Esophagus squamous epithelium (tissue), 5 donors: ENCODE results near the gene GPATCH4. TPM values are rescaled to one million over a fixed set of nuclear protein-coding genes. Genes with fewer than 3 reads are reported as not detected.

ENCODE experiments used
- DNase-seq: peaks from one replicate; lab custom pipeline; 2025; lab: John Stamatoyannopoulos, UW
- H3K27ac ChIP-seq, 4 donors: fragments of 200-600 bp; sonication (generic); one replicate each; pipeline ENCODE4 v1.5.1; 2016 to 2019; ENCODE audit warnings: mild to moderate bottlenecking in 1 of 4
- H3K27me3 ChIP-seq, 4 donors: fragments of 200-600 bp; sonication (generic); 1 replicate in 3 of 4; 2 replicates in 1 of 4; pipeline versions ENCODE4 v1.5.1 to v1.6.0; 2017 to 2021; ENCODE audit warnings: antibody characterized with exemption in 1 of 4
- H3K36me3 ChIP-seq, 3 donors: fragments of 200-600 bp; sonication (generic); one replicate each; pipeline ENCODE4 v1.5.1; 2016 to 2019
- H3K4me1 ChIP-seq, 3 donors: fragments of 200-600 bp; sonication (generic); one replicate each; pipeline ENCODE4 v1.5.1; 2017 to 2019
- H3K4me3 ChIP-seq, 4 donors: fragments of 200-600 bp; sonication (generic); 1 replicate in 3 of 4; 2 replicates in 1 of 4; pipeline ENCODE4 v1.5.1; 2016 to 2019; ENCODE audit warnings: mild to moderate bottlenecking in 2 of 4, moderate library complexity in 1 of 4
- H3K9me3 ChIP-seq, 3 donors: fragments of 200-600 bp; sonication (generic); one replicate each; pipeline ENCODE4 v1.5.1; 2016 to 2019
- POLR2A ChIP-seq, 4 donors: fragments of 450-650 bp; IDR thresholded peaks; one replicate each; pipeline ENCODE4 v1.6.1; 2017; ENCODE audit warnings: antibody characterized with exemption in 4 of 4, mild to moderate bottlenecking in 4 of 4, moderate library complexity in 3 of 4
- WGBS, 2 donors: methylation state at CpG; one replicate each; pipeline ENCODE4 v1.1.5; 2018; 5-methylcytosine and 5-hydroxymethylcytosine counted together
- intact Hi-C: fragments of 100-400 bp; cut with DNase I; formaldehyde crosslinking; loops from one replicate; pipeline ENCODE4 v1.15.0; 2022
- total RNA-seq, 4 donors: library from RNA; depleted of rRNA; stranded (reverse); fragments of >200 nt; gene quantifications; one replicate each; pipeline ENCODE4 v1.1.0, GENCODE V29; 2016
- TF ChIP-seq, protein P1 (sequence below), 6 experiments: fragments of 450-650 bp in 4 of 6; fragments of 200-600 bp in 2 of 6; sonication (generic) in 2 of 6; IDR thresholded peaks; one replicate each; pipeline ENCODE4 v1.5.1; 2016 to 2019; ENCODE audit warnings: antibody characterized with exemption in 6 of 6, mild to moderate bottlenecking in 4 of 6, moderate library complexity in 4 of 6
- donor health status: DM: yes; HTN: yes; CAD: no.

GPATCH4 gene
- total RNA-seq, 4 donors from 2014 or later: 14.0 to 41.8 (median 25.0) TPM

DNA sequence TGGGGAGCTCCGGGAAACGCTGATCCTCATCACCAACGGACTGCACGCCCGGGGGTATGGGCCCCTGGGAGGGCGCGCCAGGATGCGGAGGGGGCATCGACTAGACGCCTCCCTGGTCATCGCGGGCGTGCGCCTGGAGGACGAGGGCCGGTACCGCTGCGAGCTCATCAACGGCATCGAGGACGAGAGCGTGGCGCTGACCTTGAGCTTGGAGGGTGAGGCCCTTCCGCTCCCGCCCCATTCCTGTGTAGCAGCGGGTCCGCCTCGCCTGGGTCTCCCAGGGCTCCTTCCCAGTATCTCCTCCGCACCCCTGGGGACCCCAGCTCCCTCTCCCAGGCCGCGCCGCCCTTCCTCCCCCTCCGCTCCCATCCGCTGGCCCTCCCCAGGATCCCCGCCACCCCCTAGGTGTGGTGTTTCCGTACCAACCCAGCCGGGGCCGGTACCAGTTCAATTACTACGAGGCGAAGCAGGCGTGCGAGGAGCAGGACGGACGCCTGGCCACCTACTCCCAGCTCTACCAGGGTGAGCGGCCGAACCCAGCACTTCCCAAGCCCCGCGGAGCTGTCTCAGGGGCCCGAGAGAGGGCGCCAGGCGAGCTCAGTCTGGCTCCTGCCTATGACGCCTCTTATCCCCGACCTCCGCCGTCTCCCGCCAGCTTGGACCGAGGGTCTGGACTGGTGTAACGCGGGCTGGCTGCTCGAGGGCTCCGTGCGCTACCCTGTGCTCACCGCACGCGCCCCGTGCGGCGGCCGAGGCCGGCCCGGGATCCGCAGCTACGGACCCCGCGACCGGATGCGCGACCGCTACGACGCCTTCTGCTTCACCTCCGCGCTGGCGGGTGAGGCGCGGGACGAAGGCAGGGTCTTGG is 22.9 kb upstream of the GPATCH4 start:
- H3K4me1 ChIP-seq: peaks cover 21 to 26% (median 24%) of the 10 kb centered on the region in 3 donors
- peak overlapping the region in 1 of 4 donors; percentile 30 for H3K27ac ChIP-seq
- H3K9me3 ChIP-seq: no peaks in the 10 kb centered on the region
- peak overlapping the region; percentile 20 to 65 (median 38) for H3K4me3 ChIP-seq
- no peaks in the 10 kb centered on the region for H3K36me3 ChIP-seq
- 8 to 21% methylated on average over 5 to 17 of the region's 87 CpGs for whole genome bisulfite sequencing, 2 donors
- peaks cover 13 to 100% (median 27%) of the 10 kb centered on the region in 4 donors for H3K27me3 ChIP-seq
- TF ChIP-seq, protein P1, sequence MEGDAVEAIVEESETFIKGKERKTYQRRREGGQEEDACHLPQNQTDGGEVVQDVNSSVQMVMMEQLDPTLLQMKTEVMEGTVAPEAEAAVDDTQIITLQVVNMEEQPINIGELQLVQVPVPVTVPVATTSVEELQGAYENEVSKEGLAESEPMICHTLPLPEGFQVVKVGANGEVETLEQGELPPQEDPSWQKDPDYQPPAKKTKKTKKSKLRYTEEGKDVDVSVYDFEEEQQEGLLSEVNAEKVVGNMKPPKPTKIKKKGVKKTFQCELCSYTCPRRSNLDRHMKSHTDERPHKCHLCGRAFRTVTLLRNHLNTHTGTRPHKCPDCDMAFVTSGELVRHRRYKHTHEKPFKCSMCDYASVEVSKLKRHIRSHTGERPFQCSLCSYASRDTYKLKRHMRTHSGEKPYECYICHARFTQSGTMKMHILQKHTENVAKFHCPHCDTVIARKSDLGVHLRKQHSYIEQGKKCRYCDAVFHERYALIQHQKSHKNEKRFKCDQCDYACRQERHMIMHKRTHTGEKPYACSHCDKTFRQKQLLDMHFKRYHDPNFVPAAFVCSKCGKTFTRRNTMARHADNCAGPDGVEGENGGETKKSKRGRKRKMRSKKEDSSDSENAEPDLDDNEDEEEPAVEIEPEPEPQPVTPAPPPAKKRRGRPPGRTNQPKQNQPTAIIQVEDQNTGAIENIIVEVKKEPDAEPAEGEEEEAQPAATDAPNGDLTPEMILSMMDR (IDR thresholded peaks at IDR 0.05): peak in 2 of 6 experiments; percentile 12 to 23
- no peak for TF ChIP-seq POLR2A (IDR thresholded peaks at IDR 0.05)
- intact Hi-C loops: no loop called here
- DNase-seq: no peak

DNA sequence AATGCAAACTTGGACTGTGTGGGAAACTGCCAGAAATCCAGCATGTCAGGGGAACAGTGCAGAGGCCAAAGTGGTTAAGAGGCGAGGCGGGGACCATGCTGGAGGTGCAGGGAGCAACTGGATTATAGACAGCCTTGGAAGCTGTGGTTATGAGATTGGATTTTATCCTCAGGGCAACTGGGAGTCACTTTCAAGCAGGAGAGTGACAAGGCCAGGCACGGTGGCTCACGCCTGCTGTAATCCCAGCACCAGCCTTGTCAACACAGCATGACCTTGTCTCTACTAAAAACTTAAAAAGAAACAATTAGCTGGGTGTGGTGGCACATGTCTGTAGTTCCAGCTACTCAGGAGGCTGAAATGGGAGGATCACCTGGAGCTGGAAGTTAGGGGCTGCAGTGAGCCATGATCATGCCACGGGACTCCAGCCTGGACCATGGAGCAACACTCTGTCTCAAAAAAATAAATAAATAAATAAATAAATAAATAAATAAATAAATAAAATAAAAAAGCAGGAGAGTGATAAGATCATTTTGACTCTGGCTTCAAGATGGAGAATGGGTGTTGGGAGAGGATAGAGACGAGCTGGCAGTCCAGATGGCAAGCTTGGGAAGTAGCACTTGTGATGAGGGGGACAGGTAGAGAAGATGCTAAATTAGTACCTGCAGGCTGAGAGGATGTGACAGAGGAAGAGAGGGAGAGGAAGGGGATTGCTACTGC is 21.5 kb upstream of the GPATCH4 start:
- 54 to 59% methylated on average over 5 to 6 of the region's 6 CpGs for WGBS, 2 donors
- H3K27me3 ChIP-seq: peaks cover 13 to 98% (median 27%) of the 10 kb centered on the region in 4 donors
- DNase-seq: no peak
- H3K9me3 ChIP-seq: no peaks in the 10 kb centered on the region
- H3K27ac ChIP-seq: no peak overlapping the region
- intact Hi-C loops: no loop called here
- no peak overlapping the region for H3K4me3 ChIP-seq
- H3K4me1 ChIP-seq: peaks cover 21 to 26% (median 24%) of the 10 kb centered on the region in 3 donors
- H3K36me3 ChIP-seq: no peaks in the 10 kb centered on the region
- TF ChIP-seq, protein P1 (IDR thresholded peaks at IDR 0.05): no peak
- no peak for TF ChIP-seq POLR2A (IDR thresholded peaks at IDR 0.05)

DNA sequence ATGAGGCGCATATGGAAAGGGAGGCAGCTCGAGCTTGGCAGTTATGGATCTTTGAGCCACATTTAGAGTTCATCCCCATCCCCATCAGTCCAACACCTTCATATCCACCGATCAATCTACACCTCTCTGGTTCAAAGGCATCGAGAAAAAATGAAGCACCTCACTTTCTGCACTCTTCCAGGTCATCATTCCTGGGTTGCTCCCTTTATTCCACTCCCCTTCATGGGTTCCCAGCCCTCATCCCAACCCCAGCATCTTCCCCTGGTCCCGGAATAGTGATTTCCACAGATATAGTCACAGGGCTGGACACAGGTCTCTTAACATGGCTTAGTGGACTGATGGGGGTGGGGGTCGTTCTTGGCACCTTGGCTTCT is 18.3 kb upstream of the GPATCH4 start:
- DNase-seq: no peak
- peaks cover 6 to 94% (median 13%) of the 10 kb centered on the region in 4 donors for H3K27me3 ChIP-seq
- H3K36me3 ChIP-seq: no peaks in the 10 kb centered on the region
- intact Hi-C loops: loop anchor here (10.0 kb wide), 1 partner anchor 235 kb away; no protein-coding TSS in a partner anchor
- TF ChIP-seq, protein P1 (IDR thresholded peaks at IDR 0.05): no peak
- no peak for TF ChIP-seq POLR2A (IDR thresholded peaks at IDR 0.05)
- no peak overlapping the region for H3K27ac ChIP-seq
- WGBS, 2 donors: 18 to 29% methylated on average over 4 to 6 of the region's 6 CpGs
- no peak overlapping the region for H3K4me3 ChIP-seq
- peaks cover 9 to 26% (median 10%) of the 10 kb centered on the region in 3 donors for H3K4me1 ChIP-seq
- H3K9me3 ChIP-seq: no peaks in the 10 kb centered on the region

DNA sequence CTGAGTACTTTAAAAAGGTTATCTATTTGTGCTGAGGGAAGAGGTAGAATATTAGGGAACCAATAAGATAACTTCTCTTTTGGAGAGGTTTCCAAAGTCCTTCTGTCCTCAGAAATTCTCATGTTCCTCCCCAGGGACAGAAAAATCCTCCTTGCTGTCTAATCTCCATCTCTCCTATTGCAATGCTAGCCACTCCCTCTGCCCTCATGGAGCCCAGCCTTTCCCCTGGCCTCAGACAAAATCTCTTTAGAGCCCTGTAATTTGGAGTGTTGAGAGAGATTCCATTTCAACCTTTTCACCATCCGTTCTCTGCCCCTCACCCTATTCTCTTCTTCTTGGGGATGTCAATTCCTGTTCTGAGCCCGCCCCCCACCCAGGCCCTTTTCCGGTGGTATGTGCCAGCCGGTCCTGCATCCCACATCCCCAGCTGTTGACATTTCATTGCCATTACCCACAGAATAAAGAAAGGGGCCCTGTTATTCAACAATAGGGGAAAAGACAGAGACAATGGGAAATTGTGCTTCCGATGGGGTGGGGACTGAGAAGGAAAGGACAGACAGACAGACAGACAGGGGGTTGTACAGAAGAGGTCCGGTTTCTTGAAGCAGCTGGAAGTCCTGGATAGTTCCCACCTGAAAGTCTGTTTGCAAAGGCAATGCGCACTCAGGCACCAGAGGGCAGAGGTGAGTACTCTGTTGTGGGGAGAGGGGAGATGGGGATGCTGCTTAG is 17.7 kb upstream of the GPATCH4 start, which contains the start of gene HAPLN2:
Gene HAPLN2 (plus strand): TSS at position 563 of the 729 bp plus-strand sequence. CDS start 4,076 bp downstream, outside the sequence.
- Histone ChIP-seq H3K9me3 (no peaks in the 10 kb centered on the region), H3K36me3 (no peaks in the 10 kb centered on the region), H3K27ac (no peak within 1 kb of the TSS), H3K4me1 (peaks cover 4 to 20% (median 5%) of the 10 kb centered on the region in 3 donors), H3K27me3 (peaks cover 4 to 88% (median 8%) of the 10 kb centered on the region in 4 donors), H3K4me3 (no peak within 1 kb of the TSS)
- intact Hi-C loops: loop anchor here (10.0 kb wide), 1 partner anchor 234 kb away; no protein-coding TSS in a partner anchor
- no peak for DNase-seq
- TF ChIP-seq POLR2A (IDR thresholded peaks at IDR 0.05): no peak
- TF ChIP-seq, protein P1 (IDR thresholded peaks at IDR 0.05): peak in 3 of 6 experiments; percentile 12 to 27 (median 17)
- 9 to 10% methylated on average over 6 to 7 of the region's 7 CpGs for WGBS, 2 donors
